GM19463 (cell line): ENCODE data around the gene FSTL4.
"Not testable (repeated sequence)": the region's sequence is repeated elsewhere in the genome, so short reads cannot be mapped to it uniquely, and the experiment has no call there.

ENCODE experiments used
- ATAC-seq: cut with Tn5 transposase; IDR thresholded peaks from one replicate; pipeline ENCODE4 v1.9.1; 2021; ENCODE audit warnings: mild to moderate bottlenecking, moderate library complexity; ENCODE audit not compliant: unreplicated experiment

Gene FSTL4

DNA sequence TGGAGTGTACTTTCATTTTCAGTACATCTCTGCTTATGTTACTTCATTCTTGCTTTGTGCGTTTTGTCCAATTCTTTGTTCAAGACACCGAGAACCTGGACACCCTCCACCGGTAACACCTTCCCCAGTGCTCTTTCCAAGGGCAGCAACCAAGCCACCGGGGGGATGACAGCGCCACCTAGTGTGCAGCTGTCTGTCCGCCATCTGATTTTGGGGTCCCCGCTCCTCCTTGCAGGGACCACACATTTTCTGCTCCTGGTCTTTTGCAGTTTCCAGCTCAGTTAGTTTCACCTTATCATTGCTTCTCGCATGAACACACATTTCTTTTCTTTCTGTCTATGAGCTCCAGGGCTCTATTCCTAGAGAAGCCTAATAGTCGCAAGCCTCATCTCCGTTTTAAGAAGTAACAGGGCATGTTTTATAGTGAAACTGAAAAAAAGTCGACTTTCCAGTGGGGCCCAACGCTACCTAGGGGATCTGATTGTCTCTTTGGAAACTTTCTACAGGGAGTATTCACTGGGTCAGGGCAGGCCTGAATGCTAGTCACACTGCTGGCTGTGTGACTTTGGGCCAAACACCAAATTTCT is 152.1 kb downstream of the FSTL4 start:
- no peak for ATAC-seq

- no peak for ATAC-seq
These were observed 152.7 kb downstream of the FSTL4 start for GRCh38 chr5:133459474-133460160.

DNA sequence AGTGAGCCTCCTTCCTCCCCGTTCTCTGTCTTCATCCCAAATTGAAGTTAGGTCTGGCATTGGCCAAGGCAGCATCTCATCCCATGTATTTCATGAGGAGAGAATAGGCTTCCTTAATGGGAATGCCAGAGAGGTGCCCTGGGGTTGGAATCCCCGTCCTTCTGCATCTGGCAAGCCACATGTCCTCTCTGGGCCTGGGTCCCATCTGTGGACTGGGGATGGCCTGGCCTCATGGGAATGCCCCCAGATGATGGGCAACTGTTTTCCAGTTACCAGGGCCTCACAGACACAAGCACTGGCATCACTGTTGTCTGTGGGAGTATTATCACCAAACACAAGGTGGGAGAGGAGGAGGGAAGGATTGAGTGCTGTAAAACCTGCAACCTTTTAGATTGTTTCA is 153.9 kb downstream of the FSTL4 start:
- ATAC-seq = no peak

DNA sequence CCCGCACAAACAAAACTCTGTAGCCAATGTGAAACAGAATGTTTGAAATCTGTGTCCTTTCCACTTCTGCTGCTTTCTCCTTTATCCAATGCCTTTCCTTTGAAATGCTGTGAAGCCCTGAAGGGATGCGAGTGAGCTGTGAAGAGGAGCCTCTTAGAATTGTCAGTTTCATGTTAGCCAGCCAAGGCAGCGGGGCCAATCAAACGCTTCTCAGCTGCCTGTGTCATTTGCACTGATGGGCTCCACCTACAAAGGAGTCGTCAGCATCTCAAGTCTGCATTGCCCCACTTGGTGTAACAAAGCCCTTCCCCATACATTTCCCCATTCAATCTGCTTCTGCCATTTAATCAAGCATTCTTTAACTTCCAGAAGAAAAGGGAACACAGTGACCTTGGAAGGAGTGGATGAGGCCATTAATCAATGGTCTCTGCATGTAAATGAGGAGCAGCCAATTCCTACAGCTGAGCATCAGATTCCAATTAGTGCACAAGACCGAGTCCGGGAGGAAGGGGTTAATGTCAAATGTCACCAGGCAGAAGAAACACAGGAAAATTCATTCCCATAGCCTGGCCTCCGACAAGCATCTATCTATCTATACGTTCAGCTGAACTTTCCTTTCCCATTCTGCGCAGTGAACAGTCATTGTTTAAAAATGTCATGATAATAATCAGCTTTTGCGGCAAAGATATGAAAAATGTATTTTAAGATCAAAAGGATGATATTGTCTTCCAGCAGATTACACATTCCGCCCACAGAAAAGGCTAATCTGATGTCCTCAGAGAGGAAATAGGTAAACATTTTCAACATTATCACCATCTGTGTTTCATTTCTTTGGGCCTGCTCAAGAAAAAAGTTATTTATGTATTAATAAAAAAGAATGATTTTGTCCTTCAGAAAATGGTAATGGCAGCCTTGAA is 154.6 kb downstream of the FSTL4 start:
- ATAC-seq = no peak

- no peak for ATAC-seq
These were observed 155.4 kb downstream of the FSTL4 start for GRCh38 chr5:133456933-133457402.

DNA sequence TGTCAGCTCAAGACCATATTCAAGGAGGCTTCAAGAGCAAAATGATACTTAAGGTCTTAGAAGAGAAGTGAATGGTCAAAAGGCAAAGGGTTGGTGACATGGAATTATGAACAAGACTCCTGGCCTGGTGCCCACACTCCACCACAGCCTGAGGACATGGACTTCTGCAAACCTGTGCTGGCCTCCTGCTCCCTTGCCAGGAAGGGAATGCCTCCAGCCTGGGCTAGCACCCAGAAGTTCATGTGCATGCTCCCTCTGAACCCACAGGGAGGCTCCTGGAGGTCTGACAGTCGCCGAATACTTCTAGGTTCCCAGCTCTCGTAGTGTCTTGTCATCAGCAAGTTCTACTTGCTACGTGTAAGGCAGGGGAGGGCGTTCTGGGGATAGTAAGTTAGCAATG is 156.7 kb downstream of the FSTL4 start:
- ATAC-seq = no peak

DNA sequence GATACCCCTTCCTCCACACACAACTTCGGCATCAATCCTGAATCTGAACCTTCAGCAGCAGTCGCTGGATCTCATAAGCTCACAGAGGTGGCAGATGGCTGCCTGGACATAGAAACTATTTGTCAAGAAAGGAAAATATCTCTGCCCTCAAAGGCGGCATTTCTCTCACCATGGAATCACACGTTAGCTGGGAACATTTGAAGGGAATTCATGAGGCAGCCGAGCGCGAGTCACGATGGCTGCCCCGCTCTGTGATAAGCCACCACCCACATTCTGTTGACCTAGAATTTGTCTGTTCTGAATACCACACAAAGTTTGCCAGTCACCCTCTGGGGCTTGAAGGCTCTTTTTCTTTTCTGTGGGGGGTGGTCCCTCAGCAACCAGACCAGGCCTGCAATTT is 157.9 kb downstream of the FSTL4 start:
- no peak for ATAC-seq

GRCh38 chr5:133453831-133454230 is 158.5 kb downstream of the FSTL4 start:
- no peak for ATAC-seq

- no peak for ATAC-seq
These were observed 159.1 kb downstream of the FSTL4 start for GRCh38 chr5:133453084-133453780.

GRCh38 chr5:133451926-133452325 is 160.4 kb downstream of the FSTL4 start:
- no peak for ATAC-seq

GRCh38 chr5:133450286-133450685 is 162.1 kb downstream of the FSTL4 start:
- no peak for ATAC-seq

DNA sequence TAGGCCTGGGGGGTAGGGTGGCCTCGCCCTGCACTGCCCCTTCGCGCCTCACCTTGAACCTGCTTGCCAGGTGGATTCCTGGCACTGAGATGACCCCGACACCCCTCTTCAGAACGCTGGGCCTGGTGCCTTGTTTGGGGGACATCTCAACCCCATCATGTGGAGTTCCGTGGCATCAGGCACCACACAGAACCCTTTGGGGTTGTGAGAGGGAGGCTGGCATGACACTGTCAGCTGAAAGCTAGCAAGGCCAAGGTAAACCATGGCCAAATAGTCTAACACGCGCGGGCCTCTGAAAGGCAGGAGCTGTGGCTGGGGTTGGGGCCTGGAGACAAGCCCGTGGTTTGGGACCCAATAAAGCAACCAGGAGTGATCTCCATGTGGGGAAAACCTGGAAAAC is 163.2 kb downstream of the FSTL4 start:
- ATAC-seq = no peak

GRCh38 chr5:133446440-133446839 is 165.9 kb downstream of the FSTL4 start:
- no peak for ATAC-seq

DNA sequence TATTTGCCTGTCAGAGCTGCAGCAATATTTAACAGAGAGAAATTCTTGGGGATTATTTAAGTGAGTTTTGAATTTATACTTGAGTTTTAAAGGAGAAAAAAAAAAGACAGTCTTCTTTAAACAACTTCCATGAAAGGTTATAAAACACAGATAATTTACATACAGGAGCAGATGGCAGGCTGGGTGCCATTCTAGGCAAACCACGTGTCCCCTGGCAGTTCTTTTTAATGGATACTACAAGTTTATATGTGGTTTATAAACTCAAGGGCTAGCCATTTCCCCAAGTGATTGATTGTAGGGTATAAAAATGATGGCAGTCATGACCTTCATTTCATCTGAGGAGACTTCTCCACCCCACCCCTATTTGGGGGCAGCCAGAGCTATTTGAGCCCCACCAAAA is 166.6 kb downstream of the FSTL4 start:
- ATAC-seq = no peak

GRCh38 chr5:133445204-133445603 is 167.1 kb downstream of the FSTL4 start:
- not testable (repeated sequence) for ATAC-seq

DNA sequence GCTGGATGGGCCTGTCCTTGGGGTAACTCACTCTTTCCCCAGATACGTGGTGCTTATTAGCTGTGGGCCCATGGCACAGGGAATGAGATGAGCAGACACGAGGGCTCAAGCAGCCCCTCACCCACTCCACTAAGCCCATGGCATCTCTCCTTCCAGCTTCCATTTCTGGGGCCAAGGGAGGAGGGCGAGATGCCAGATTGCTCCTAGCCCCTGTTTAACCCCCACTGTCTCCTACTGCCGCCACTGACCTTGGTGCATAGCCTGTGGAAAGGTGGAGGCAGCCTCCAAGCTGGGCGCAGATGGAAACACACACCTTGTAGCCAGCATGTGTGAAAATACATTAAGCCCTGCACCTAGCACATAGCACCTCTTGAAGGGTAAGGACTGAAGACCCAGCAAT is 167.6 kb downstream of the FSTL4 start:
- no peak for ATAC-seq

DNA sequence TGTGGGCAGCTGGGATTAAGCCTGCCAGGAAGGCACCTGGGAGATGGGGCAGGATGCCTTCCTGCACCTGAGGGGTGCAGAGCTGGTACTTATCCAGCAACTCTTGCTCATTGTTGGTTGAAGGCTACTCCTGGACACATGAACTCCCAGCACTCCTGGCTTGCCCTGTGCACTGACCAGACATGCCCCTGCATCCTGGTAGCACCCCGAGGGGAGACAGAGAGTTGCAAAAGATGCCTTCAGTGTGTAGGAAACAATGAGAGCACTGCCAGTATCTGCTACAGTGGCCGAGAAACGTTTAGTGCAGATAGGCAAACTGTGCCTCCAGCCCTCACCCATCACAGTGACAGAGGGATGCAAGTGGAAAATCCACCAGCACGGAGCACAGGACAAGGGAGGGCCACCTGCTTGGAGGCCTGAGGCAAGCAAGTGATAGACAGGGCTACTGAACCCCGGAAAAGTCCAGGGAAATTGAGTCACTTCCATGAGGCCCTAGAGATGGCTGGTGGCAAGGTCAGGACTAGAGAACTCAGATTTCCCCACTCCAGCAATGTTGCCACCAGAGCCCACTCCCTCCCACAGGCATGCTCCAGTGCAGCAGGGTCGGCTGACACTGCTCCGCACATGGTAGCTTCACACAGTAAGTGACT is 171.1 kb downstream of the FSTL4 start:
- no peak for ATAC-seq

DNA sequence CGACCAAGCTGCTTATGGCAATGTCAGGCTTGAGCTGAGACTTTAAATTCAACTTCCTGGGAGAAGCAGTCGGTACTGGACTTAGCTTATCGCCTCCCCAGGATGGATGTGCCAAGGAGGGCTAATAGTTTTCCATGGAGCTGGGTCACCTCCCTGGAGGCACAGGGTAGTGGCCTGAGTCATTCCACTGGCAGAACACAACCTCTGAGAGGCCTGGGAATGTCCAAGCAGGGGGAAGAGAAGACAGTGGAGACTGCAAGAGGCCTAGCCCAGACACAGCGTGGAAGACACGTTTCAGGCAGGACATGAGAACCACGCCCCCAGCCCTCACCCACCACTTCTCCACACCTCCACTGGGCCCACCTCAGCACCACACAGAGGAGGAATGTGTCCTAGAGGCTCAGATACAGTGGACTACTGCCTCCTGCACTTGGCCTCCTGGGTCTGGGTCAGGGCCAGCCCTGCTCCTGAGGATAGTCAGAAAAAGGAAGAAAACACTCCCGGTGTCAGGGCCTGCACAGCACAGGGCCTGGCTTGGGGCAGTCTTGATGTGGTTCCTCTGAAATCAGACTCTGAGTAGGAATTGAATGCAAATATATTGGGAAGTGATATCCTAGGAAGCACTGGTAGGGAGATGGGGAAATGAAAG is 171.8 kb downstream of the FSTL4 start:
- ATAC-seq = no peak

- no peak for ATAC-seq
These were observed 172.5 kb downstream of the FSTL4 start for GRCh38 chr5:133439859-133440258.

DNA sequence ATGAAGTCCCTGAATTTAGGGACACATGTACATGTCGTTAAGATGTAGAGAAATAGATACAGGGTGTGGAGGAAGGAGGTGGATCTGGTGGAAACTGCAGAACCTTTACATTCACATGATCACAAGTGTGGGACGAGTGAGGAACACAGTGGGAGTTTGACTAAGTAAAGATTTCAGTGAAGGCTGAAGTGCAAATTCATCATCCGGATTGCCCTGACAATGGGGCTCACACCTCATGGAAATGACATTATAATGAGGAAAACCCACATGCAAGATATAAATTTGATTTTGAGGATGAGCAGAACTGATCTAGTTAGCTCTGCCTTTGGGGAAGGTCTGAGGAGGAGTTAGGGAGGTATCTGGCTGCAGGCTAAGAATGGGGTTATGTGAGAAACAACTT is 173.9 kb downstream of the FSTL4 start:
- ATAC-seq = no peak
